Cortex of kidney (tissue), 1 donor: ENCODE results near the gene MRTFA.

ENCODE experiments used
- DNase-seq: peaks from one replicate; lab custom pipeline; 2025; lab: John Stamatoyannopoulos, UW

The MRTFA gene

DNA sequence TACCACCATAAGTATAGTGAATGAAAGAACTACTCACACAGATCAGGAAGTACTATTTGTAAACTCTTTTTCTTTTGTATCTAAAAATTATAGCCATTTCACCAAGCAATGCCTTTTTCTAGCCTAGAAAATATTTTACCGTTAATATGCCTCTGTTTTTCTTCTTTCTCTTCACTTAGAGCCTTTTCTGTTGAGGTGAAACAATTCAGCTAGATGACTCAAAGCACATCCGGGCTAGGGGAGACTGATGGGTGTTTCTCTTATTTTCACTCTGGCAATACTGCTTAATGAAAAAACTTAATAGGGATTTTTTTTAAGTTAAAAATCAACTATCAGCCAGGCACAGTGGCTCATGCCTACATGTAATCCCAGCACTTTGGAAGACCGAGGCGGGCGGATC is 172.8 kb downstream of the MRTFA start:
- DNase-seq, result no peak

DNA sequence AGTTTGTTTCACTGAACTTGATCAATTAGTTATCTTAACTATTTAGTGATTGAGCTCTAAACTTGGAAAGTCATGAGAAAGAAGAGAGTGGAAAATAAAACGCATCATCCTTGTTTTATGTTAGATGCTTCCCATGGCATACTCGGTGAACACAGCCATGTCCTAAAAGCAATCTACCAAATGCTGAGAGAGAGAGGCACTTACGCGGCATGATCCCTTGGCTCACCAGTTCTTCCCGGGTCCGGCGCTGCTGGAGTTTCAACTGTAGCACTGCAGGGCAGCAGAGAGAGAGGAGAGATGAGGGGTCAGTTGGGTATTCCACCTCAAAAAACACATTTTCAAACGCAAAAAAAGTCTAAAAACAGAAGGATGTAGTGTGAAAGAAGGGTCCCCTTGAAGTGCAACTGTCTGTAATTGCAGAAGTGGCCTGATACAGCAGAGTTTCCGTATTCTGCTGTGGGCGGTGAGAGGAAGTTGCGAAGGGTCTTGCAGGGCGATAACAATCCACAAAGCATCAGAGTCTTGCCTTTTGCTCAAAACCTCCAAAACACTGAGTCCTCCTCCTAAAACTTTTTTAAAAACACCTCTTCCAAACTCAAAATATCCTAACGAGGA is 173.4 kb downstream of the MRTFA start:
- no peak for DNase-seq

DNA sequence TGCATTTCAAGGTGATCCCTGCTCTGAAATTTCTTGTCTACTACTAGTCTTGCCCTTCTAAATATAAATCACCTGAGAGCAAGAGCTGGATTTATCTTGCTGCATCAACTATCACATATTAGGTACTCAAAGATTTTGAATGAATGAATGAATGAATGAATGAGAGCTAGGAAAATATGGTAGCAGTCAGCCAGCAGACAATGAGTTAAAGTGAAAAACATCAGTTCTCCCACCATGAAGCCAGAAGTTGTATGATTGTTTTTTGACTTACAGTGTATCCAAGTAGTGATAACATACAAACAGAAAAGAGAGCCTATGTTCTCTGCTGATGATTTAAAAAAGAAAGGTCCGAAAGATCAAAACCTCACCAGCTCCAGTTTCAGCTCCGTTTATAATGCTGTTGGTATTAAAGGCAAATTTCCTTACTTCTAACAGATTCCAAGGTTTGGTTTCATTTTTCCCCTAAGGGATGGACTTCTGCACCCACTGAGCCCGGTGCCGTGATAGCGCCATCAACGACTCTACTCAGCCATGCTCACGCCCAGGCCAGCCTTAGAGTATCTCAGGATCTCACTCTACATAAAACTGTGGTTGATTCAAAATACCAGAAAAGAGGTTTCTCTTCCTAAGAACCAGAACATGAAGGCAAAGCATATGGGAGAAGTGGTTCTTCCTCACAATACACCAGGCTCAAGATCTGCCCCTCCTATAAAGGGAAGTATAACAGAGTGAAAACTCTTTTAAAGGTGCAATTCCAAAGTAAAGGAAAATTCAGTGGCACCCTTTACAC is 174.1 kb downstream of the MRTFA start:
- DNase-seq, result no peak

DNA sequence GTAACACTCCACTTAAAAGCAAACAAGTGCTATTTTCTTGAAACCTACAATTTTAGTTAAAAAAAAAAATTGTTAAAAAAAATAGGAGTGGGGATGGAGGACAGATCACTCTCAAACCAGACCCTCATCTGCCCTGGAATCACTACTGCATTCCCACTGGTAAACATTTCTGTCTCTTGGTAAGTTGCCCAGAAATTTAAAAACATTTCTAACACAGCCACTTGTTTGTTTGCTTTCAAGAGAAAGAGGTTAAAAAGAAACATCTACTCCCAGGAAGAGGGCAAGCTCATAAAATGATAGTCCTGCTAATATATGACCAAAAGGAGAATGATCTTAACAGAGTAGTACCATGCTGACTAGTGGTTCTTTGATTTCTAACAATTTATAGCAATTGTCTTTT is 182.8 kb downstream of the MRTFA start:
- no peak for DNase-seq

DNA sequence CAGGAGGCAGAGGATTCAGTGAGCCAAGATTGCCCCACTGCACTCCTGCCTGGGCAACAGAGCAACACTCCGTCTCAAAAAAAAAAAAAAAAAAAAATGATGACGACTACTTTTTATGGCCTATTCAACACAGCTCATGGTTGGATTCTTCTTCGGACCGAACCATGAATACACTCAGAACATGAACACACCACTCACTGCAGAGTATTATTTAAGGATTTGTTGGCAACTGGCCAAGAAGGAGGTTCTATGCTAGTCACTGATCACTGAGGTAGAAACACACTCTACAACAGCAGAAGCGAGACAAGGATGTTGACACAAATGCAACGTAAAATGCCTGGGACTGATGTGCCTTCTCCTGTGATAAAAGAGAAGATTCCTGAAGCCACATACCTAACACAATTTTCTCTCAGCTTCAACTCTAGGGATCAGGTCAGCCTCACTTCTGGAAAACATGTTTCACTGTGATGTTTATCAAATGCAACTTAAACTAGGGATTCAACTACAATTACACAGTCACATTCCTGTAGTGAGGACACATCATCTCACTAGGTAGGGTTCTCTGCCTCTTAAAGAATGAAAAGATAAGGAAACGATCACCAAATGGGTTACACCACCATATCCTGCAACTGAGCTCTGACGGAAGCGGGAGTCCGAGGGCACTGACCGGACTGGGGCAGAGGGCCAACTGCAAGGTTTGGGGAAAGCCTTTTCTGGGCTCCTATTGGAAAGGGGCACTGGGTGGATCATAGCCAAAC is 183.6 kb downstream of the MRTFA start:
- no peak for DNase-seq

DNA sequence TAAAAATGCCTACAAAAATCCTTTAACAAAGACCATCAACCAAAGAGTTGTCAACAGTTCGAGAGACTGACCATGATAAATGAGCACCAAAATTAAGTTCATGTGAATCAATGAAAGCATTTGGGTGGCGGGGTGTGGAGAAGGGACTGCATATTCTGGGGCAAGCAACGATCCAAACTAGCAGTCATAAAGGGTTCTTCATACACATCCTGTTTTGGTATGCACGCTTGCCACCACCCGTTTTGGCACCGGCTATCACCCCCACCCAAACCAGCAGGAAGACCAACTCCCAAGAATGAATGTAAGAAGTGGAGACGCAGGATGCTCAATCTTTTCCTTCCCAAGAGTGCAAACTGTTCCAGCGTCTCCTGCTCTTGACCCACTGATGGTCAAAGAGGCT is 185.3 kb downstream of the MRTFA start:
- DNase-seq, result no peak

DNA sequence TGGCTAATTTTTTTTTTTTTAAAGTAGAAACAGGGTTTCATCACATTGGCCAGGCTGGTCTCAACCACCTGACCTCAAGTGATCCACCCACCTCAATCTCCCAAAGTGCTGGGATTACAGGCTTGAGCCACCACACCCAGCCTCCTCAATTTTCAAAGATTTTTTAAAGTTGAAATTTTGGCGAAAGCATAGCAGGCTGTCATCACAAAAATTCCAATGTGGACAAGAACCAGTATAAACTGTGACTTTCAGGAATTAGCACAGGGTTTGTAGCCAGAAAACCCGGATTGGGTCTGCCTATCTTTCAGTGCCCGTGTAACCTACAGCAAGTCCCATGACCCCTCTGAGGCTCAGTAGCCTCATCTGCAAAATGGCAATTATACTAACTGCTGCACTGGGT is 185.9 kb downstream of the MRTFA start:
- no peak for DNase-seq

DNA sequence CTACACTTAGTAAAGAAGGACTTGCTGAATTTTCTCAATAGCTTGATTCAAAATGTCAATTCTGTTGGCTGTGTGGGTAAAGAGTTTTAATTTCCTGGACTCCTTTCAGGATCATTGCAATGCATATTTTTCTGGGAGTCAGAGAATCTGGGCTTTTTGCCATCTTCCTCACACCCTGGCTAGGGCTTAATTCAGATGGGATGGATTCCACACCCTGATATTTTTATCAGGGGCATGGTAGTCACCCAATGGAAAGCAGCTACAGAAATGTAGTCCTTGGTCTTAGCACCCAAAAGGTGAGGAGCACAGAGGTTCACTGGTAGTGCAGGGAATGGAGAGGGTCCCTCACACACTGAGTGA is 186.9 kb downstream of the MRTFA start:
- DNase-seq, result no peak

DNA sequence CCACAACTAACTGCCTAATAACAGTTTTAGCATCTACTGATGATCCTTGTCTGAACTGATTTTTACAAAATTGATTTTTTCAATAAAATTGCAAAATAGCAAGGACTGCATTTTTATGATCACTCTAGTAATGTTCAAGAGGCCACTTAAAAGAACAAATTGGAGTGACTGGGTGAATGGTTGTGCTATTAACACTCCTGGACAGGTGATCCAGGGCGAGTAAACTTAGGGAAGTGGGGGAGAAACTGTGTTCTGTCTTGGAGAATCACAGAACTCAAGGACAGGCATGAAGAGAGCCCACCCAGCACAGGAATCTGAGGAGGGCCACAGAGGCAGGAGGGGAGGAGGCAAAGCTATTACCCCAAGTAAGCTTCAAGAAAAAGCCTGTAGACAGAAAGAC is 190.3 kb downstream of the MRTFA start:
- DNase-seq, result no peak

DNA sequence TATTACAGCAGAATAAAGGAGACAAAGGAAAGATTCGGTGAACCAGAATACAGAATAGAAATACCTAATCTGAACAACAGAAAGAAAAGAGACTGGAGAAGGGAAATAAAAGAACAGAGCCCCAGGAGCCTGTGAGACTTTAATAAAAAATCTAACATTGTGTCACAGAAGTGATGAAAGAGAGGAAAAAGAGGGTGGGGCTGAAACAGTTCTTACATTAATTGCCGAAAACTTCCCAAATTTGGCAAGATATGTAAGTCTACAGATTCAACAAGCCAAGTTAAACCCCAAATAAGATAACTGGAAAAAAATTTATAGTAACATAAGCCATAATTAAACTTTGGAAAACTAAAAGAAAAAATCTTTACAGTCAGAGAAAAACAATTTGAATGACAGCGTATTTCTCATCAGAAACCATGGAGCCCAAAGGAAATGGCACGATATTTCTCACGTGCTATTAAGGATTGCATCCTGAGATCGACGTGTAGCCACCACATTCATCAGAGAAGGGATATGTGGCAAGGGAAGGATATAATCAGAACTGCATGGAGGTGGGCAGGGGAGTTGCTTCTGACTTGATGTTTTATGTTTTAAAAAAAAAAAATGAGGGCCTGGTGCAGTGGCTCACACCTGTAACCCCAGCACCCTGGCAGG is 192.2 kb downstream of the MRTFA start:
- DNase-seq, result no peak

DNA sequence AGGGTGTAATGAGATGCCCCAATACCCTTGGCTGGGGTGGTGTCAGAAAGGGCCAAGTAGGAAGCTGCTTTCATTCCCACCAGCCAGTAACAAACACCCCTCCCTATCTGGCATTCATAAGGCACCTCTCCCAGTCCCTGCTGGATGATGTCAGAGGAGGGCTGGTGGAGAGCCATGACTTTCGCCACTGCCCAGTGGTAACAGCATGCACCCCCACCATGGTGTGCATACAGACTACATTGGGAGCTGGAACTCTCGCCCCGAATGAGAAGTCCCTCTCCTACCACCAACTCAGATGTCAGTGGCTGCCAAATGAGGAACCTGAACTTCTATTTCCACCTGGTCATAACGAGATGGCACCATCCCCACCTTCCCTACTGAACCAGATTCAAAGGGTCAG is 192.8 kb downstream of the MRTFA start:
- DNase-seq, result no peak

DNA sequence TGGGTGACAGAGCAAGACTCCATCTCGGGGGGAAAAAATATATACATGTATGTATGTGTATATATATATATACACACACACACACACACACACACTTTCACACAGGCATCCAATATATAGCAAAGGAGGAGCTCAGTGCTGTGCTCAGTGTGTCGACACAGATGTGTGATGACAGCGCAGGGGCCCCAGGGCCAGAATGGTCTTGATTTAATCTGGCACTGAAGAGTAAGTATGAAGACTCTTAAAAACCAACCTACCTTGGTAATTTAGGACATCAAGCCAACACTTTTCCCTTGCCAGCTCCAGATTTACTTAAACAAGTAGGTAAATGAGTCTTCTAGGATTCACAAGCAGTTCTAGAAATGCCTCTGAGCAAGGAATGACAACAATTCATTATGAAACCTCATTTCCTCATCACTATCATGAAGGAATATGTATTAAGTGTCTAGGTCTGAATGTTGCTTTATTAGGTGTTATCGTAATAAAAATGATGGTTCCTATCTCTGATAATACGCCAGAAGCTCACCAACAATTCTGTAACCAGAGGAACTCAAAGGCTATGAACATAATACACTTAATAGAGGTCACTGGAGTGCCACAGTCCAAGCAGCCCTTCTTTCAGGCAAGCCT is 194.6 kb downstream of the MRTFA start:
- no peak for DNase-seq

DNA sequence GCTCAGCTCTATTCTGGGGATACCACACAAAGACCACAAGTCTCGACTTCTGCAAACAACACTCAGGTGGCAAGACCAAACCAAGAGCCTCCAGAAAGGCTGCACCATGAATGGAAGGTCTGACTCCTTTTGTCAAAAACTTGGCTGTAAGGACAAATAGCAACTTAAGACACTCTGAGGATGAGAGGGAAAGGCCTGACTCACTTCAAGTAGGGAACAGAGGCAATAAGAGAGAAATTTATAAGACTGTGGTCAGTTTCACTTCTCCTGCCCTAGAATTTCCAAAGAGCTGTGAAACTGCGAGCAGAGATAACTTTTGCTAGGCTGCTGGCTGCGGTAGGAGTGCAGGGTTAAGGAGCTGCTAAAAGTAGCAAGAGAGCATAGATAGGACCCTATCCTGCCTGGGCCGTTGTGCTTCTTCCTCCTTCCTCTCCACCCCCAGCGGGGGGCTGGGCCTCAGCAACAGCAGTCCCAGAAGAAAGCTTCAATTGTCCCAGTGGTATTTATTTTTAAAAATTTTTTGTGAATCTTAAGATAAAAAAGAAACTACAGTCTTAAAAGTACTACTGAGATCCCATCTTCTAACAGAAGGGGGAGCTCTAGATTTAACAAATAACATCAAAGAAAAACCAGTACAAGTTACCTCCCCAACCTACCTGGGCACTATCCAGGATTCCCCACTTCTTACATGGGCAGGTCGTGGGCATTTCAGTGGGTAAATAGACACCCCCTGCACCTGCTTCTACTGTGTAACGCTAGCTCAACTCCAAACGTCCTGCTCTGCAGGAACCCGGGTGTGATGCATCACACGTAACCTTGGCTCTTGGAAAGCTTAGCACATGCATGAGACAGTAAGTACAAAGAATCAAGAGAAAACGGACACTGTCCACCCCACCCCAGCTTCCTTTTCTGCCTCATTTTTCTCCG is 199.8 kb downstream of the MRTFA start:
- no peak for DNase-seq

DNA sequence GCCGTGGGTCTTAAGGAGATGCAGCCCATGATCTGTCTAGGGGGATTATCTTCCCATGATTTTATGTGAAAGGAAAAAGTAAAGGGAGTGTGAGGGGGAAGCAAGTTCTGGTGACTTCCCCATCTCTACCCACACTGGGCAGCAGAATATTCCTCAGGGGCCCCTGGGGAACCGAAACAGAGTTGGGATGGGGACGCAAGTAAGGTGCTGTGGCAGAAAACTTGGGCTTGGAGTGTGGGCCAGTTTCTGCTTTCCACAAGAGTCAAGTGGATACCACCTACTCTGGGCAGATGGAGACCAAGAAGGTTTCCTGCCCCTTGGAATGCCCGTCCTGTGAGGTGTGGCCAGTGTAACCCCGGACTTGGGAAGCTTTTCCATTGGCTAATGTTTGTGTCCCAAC is 201.8 kb downstream of the MRTFA start:
- DNase-seq, result no peak

DNA sequence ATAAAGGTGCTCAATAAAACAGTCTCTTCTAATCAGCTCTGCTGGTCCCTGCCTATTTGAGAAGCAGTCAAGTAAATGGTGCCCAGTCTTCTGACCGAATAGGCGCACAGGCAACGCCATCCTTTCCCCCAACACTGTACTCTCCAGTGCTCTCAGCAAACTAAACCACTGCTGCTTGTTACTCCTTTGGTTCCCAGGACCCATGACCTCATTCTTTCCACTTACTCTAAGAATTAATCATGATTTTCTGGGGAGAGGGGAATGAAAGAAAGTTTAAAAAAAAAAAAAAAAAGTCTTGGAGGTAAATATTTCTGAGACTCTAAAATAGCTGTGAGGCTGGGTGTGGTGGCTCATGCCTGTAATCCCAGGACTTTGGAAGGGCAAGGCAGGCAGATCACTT is 202.4 kb downstream of the MRTFA start:
- DNase-seq, result no peak

DNA sequence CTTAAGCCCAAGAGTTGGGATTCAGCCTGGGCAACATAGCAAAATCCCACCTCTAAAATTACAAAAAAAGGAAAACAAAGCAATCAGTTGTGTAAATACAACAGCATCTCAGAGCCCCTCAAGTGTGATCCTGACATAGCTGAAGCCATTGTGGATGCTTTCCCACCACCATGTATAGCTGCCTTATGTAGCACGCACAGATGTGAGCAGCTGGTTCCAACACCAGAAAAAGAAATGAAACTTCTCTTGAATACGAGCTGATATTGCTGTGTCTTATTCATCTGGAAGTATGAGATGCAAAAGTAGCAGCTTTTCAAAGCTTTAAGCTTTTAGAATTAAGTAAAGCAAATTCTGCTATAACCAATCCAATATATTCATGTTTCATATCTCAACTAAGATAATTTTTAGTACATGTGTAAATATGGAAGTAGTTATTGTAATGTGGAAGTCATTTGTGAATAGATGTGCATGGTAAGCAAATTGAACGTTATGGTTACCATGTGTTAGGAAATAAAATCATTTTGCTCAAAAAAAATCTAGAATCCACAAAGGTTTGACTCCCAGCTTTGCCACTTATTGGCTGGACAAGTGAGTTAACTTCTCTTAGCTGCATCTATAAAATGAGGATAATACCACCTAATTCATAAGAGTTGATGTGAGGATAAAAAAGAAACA is 203.0 kb downstream of the MRTFA start:
- no peak for DNase-seq

DNA sequence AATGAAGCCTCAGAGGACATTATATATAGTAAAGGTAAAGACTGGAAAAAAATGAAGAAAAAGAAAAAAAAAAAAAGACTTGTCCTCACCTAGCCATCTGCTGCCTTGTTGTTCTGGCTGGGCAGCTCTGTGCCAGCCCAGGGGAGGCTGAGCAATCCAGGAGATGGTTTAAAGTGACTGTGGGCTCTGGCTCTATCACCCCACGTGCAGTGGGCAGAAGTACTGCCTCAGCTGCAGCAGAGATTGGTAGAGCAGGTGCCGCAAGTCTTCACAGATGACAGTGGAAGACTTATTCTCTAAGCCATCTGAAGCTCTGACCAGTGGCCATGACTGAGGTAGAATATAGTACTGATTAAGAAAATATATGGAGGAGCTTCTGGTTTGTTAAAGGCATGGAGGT is 203.9 kb downstream of the MRTFA start:
- DNase-seq, result no peak

DNA sequence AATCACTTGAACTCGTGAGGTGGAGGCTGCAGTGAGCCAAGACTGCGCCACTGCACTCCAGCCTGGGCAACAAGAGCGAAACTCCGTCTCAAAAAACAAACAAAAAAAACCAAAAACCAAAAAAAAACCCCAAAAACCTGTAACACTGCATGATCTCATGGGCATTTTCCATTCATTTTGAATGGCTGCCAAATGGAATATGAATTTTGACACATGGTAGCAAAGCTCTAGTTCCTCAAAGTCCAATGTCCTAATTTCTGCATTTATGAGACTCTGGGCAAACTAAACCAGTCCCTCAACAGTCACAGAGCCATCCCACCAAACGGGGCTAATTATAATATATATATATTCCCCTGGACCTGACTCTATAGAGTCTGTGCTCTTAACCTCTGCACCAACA is 204.4 kb downstream of the MRTFA start:
- DNase-seq, result no peak

DNA sequence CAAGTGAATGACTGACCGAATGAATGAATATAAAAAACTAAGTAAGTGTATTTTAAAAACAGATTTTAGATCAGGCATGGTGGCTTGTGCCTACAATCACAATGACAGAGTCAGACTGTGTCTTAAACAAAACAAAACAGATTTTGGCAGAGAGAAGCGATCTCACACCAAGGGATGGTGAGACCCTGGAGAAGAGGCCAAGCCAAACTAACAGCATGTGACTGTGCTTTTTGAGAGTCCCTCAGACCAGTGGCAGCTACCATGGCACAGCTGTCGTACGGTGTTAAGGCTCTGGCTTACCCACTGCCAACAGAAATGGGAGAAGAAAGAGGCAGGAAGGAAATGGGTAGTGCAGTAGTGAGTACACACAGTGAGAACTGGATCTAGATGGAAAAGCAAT is 205.5 kb downstream of the MRTFA start:
- DNase-seq, result no peak

DNA sequence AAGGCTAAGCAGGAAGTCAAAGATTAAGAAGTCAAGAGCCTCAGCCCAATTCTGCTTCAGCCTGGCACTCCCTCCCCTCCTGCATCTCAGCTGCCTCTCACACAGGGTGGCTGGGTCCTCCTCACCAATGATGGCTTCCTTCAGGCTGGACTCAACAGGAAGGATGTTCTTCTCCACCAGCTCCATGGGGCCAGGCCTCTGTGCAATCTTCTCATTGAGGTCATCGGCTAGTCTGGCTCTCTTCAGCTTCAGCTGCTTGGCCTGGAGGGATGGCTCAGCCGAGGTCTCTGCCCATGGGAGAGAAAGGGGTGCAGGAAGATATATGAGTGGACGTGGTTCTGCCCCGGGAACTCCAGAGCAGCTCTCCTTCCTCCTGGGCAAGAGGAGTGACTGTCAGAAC is 207.0 kb downstream of the MRTFA start:
- DNase-seq, result no peak

DNA sequence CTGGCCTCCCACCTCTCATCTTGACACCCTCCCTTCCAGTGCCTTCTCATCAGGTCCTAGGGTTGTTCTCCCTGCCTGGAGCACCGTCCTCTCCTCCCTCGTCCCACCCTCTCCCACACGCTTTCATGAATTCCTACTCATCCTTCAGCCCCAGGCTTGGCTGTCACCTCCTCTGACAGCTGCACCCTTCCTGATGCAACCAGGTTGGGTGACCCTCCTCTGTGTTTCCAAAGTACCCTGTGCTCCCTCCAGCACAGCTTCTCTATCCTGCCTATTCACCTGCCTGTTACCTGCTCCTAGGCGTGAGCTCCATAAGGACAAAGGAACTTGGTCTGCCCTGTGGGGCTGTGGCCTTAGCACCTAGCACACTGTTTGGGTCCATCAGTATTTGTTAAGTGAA is 207.7 kb downstream of the MRTFA start:
- DNase-seq, result no peak
